Tibial nerve (tissue), 4 donors: Measurements from ENCODE around the gene KCNIP3. TPM values are rescaled to one million over a fixed set of nuclear protein-coding genes. Genes with fewer than 3 reads are reported as not detected.

ENCODE experiments used
- DNase-seq, 2 donors: peaks; one replicate each; pipeline ENCODE4 v3.0.0-alpha.2; 2019; ENCODE audit warnings: low spot score in 2 of 2
- H3K27ac ChIP-seq, 4 donors: fragments of 200-600 bp; sonication (generic) in 3 of 4; one replicate each; pipeline ENCODE4 v1.5.1; 2017 to 2019; ENCODE audit warnings: mild to moderate bottlenecking in 1 of 4
- H3K27me3 ChIP-seq, 2 donors: fragments of 200-600 bp; sonication (generic) in 1 of 2; one replicate each; pipeline versions ENCODE4 v1.5.1 to v1.6.0; 2017 to 2019
- H3K36me3 ChIP-seq, 3 donors: fragments of 200-600 bp; sonication (generic); one replicate each; pipeline ENCODE4 v1.5.1; 2018 to 2019
- H3K4me1 ChIP-seq, 4 donors: fragments of 200-600 bp; sonication (generic) in 3 of 4; one replicate each; pipeline ENCODE4 v1.5.1; 2017 to 2019
- H3K4me3 ChIP-seq, 4 donors: fragments of 200-600 bp; sonication (generic) in 3 of 4; one replicate each; pipeline ENCODE4 v1.5.1; 2017 to 2019; ENCODE audit warnings: mild to moderate bottlenecking in 1 of 4, moderate library complexity in 1 of 4
- H3K9me3 ChIP-seq, 4 donors: fragments of 200-600 bp; sonication (generic) in 3 of 4; one replicate each; pipeline ENCODE4 v1.5.1; 2017 to 2019
- CTCF ChIP-seq, 5 experiments: fragments of 200-600 bp in 3 of 5; fragments of 450-650 bp in 2 of 5; sonication (generic) in 3 of 5; IDR thresholded peaks; one replicate each; pipeline ENCODE4 v1.5.1; 2016 to 2019; ENCODE audit warnings: antibody characterized with exemption in 5 of 5, mild to moderate bottlenecking in 3 of 5, moderate library complexity in 2 of 5
- EP300 ChIP-seq, 2 donors: sonication (generic); formaldehyde crosslinking; IDR thresholded peaks; one replicate each; pipeline ENCODE4 v1.6.1; 2017; ENCODE audit warnings: antibody characterized with exemption in 2 of 2, mild to moderate bottlenecking in 1 of 2
- POLR2A ChIP-seq, 2 donors: fragments of 450-650 bp; IDR thresholded peaks; one replicate each; pipeline ENCODE4 v1.6.1; 2017; ENCODE audit warnings: antibody characterized with exemption in 2 of 2, mild to moderate bottlenecking in 2 of 2, moderate library complexity in 2 of 2
- WGBS, 2 donors: methylation state at CpG; one replicate each; pipeline ENCODE4 v1.1.5; 2018; 5-methylcytosine and 5-hydroxymethylcytosine counted together
- total RNA-seq, 4 donors: library from RNA; depleted of rRNA; stranded (reverse); fragments of >200 nt; gene quantifications; one replicate each; pipeline ENCODE4 v1.1.0, GENCODE V29; 2016

Gene KCNIP3
- total RNA-seq, 4 donors from 2014 or later, result 35.1 to 90.8 (median 50.2) TPM

- Histone ChIP-seq H3K27ac (no peak overlapping the region), H3K9me3 (peaks cover 0 to 4% (median 0%) of the 10 kb centered on the region in 4 donors), H3K4me3 (no peak overlapping the region), H3K4me1 (peaks cover 0 to 23% (median 3%) of the 10 kb centered on the region in 4 donors), H3K27me3 (no peaks in the 10 kb centered on the region), H3K36me3 (peaks cover 0 to 7% (median 0%) of the 10 kb centered on the region in 3 donors)
- TF ChIP-seq EP300 (IDR thresholded peaks at IDR 0.05) (no peak), CTCF (IDR thresholded peaks at IDR 0.05) (no peak), POLR2A (IDR thresholded peaks at IDR 0.05) (no peak)
- WGBS, 2 donors, result 92 to 94% methylated on average over 6 of the region's 6 CpGs
- DNase-seq, result no peak
Observed at GRCh38 chr2:95357717-95358280, 60.7 kb downstream of the KCNIP3 start.

GRCh38 chr2:95359031-95359430 is 61.9 kb downstream of the KCNIP3 start:
- Histone ChIP-seq H3K36me3 (peaks cover 0 to 7% (median 0%) of the 10 kb centered on the region in 3 donors), H3K4me3 (no peak overlapping the region), H3K4me1 (peaks cover 0 to 23% (median 3%) of the 10 kb centered on the region in 4 donors), H3K27me3 (no peaks in the 10 kb centered on the region), H3K9me3 (peaks cover 0 to 4% (median 0%) of the 10 kb centered on the region in 4 donors), H3K27ac (peak overlapping the region in 1 of 4 donors; percentile 41)
- WGBS, 2 donors, result 63 to 73% methylated on average over 3 of the region's 3 CpGs
- DNase-seq, result no peak
- no peak for TF ChIP-seq CTCF (IDR thresholded peaks at IDR 0.05)
- no peak for TF ChIP-seq POLR2A (IDR thresholded peaks at IDR 0.05)
- no peak for TF ChIP-seq EP300 (IDR thresholded peaks at IDR 0.05)

GRCh38 chr2:95359501-95359930 is 62.4 kb downstream of the KCNIP3 start:
- peak overlapping the region in 1 of 4 donors; percentile 41 for H3K27ac ChIP-seq
- H3K27me3 ChIP-seq, result no peaks in the 10 kb centered on the region
- peaks cover 0 to 23% (median 3%) of the 10 kb centered on the region in 4 donors for H3K4me1 ChIP-seq
- H3K36me3 ChIP-seq, result peaks cover 0 to 7% (median 0%) of the 10 kb centered on the region in 3 donors
- no peak for DNase-seq
- 63 to 78% methylated on average over 4 to 5 of the region's 5 CpGs for WGBS, 2 donors
- peaks cover 0 to 4% (median 0%) of the 10 kb centered on the region in 4 donors for H3K9me3 ChIP-seq
- TF ChIP-seq POLR2A (IDR thresholded peaks at IDR 0.05) (no peak), EP300 (IDR thresholded peaks at IDR 0.05) (no peak), CTCF (IDR thresholded peaks at IDR 0.05) (no peak)
- no peak overlapping the region for H3K4me3 ChIP-seq

- no peak overlapping the region for H3K4me3 ChIP-seq
- H3K27me3 ChIP-seq, result no peaks in the 10 kb centered on the region
- no peak for DNase-seq
- WGBS, 2 donors, result 89 to 90% methylated on average over 9 of the region's 9 CpGs
- H3K27ac ChIP-seq, result no peak overlapping the region
- no peaks in the 10 kb centered on the region for H3K36me3 ChIP-seq
- H3K9me3 ChIP-seq, result peaks cover 0 to 4% (median 0%) of the 10 kb centered on the region in 4 donors
- peaks cover 0 to 23% (median 3%) of the 10 kb centered on the region in 4 donors for H3K4me1 ChIP-seq
- TF ChIP-seq CTCF (IDR thresholded peaks at IDR 0.05), result no peak
- no peak for TF ChIP-seq POLR2A (IDR thresholded peaks at IDR 0.05)
- no peak for TF ChIP-seq EP300 (IDR thresholded peaks at IDR 0.05)
Observed at GRCh38 chr2:95361216-95361980, 64.3 kb downstream of the KCNIP3 start.

- H3K27ac ChIP-seq, result no peak overlapping the region
- no peak overlapping the region for H3K4me3 ChIP-seq
- no peak for DNase-seq
- no peaks in the 10 kb centered on the region for H3K27me3 ChIP-seq
- WGBS, 2 donors, result 90 to 91% methylated on average over 9 of the region's 9 CpGs
- no peaks in the 10 kb centered on the region for H3K36me3 ChIP-seq
- TF ChIP-seq CTCF (IDR thresholded peaks at IDR 0.05), result no peak
- peaks cover 0 to 23% (median 3%) of the 10 kb centered on the region in 4 donors for H3K4me1 ChIP-seq
- no peaks in the 10 kb centered on the region for H3K9me3 ChIP-seq
Observed at GRCh38 chr2:95362486-95362885, 65.3 kb downstream of the KCNIP3 start.
